DMS153 (cell line): ENCODE results near the gene TOMM34.

Experiments
- DNase-seq: peaks from one replicate; lab custom pipeline; 2025; lab: John Stamatoyannopoulos, UW

The TOMM34 gene, protein sequence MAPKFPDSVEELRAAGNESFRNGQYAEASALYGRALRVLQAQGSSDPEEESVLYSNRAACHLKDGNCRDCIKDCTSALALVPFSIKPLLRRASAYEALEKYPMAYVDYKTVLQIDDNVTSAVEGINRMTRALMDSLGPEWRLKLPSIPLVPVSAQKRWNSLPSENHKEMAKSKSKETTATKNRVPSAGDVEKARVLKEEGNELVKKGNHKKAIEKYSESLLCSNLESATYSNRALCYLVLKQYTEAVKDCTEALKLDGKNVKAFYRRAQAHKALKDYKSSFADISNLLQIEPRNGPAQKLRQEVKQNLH

DNA sequence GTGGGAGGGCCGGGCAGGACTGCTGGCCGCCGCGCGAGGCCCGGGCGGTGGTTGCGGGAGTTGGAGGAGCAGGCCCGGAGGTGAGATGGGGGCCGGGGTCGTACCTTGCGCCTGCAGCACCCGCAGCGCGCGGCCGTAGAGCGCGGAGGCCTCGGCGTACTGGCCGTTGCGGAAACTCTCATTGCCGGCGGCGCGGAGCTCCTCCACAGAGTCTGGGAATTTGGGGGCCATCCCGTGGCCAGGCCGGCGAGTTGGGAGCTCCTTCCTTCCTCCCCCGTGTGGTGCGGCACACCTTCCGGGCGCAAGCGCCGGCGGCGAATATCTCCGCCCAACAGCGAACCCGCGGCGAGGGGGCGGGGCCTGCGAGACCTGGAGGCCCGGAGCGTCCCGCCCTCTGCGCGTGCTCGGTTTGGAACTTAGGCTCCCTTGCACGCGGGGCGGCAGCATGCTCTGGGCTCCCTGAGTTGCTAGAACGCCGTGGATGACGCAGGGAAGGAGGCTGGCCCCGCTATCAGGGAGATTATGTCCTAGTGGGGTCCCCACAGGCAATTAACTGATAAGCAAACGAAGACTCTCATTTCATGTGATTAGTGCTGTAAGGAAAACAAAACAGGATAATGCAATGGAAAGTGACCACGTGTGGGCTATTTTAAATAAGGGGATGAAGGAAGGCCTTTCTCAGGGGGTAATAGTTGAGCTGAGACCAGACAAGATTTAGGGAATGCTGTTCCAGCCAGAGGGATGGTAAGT lies at the start of gene TOMM34:
TSS of gene TOMM34 (minus strand) at position 295 of the 750 bp plus-strand sequence. CDS start at position 231, 64 bp downstream.
- peak; percentile 81 for DNase-seq

DNA sequence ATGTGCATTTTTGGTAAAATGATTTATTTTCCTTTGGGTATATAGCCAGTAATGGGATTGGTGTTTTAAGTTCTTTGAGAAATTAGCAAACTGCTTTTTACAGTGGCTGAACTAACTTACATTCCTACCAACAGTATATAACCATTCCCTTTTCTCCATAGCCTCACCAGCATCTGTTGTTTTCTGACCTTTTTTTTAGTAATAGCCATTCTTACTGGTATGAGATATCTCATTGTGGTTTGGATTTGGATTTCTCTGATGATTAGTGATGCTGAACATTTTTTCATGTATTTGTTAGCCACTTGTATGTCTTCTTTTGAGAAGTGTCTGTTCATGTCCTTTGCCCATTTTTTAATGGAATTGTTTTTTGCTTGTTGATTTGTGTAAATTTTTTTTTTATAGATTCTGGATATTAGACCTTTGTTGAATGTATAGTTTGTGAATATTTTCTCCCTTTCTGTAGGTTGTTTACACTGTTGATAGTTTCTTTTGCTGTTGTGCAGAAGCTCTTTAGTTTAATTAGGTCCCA lies 48.4 kb upstream of the TOMM34 start:
- DNase-seq, result no peak

DNA sequence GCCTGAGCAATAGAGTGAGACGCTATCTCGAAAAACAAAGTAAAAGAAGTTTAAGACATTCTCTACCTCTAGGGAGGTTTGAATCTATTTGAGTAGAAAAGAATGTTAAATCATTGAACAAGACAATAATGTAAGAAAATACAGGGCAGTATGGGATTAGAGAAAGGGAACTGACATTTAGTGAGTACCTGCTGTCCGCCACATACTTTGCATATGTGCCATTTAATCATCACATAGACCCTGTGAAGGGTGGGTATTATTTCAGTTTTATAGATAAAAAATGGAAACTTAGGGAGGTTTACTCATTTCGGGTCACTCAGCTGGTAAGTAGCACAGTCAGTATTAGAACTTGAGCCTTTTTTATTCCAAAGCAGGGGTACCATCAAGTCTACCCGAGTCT lies 37.5 kb upstream of the TOMM34 start:
- DNase-seq, result no peak

DNA sequence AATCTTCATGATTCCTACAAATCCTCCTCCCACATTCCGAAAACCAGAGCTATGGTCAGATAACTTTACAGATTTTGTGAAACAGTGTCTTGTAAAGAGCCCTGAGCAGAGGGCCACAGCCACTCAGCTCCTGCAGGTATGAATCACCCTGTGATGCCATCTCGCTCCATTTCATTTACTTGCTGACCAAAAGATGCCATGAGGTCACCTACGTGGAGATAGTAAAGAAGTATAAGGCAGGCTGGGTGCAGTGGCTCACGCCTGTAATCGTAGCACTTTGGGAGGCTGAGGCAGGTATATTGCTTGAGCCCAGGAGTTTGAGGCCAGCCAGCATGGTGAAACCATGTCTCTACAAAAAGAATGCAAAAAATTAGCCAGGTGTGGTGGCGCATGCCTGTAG lies 37.0 kb upstream of the TOMM34 start:
- DNase-seq, result no peak

DNA sequence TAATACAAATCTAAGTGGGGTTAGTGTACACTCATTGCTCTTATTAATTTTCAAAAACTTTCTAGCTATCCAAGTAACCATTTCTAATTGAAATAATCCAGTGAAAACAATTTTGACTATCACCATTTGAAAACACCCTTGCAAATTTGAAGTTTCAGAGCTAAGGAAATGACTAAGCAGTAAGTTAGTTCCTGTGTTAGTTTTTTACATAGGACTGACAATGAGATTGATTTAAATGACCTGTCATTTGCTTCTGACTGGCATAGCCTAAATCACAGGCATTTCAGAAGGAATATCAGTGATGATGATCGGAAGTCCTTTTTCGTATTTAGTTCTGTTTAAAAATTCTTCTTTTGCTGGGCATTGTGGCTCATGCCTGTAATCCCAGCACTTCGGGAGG lies 33.1 kb upstream of the TOMM34 start:
- no peak for DNase-seq

DNA sequence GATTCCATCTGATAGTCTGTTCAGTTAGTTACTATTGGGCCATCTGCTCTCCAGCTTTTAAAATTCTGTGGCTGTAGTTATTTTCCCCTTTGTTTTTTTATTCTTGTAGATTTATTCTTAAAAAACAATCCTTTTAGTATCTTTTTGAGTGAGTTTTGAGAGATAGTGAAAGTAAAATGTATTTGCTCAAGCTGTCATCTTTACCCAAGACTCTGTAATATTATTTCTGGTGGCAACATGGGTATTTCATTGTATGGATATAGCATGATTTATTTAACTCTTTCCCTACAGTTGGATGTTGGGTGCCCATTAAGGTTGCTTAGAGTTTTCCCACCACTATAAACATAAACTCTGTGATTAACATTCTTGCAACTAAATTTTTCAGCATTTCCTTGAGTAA lies 30.8 kb upstream of the TOMM34 start:
- no peak for DNase-seq

DNA sequence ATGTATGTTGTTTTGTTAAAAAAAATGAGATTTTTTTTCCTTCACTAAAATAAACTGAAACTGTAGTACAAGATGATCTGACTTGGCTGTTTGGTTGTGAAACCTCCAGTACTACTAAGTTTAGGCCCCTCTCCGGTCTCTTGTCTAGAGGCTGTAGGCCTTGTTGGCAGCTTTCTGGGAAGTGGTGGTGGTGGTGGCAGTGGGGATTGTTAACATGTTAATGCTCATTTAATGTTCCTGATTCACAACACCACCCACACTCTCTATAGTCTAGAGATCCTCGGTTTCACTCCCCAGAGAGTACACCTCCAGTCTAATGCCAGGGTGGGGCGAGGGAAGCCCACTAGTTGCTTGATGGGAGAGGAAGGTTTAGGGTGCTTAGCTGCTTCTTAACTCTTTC lies 30.2 kb upstream of the TOMM34 start:
- DNase-seq, result no peak

DNA sequence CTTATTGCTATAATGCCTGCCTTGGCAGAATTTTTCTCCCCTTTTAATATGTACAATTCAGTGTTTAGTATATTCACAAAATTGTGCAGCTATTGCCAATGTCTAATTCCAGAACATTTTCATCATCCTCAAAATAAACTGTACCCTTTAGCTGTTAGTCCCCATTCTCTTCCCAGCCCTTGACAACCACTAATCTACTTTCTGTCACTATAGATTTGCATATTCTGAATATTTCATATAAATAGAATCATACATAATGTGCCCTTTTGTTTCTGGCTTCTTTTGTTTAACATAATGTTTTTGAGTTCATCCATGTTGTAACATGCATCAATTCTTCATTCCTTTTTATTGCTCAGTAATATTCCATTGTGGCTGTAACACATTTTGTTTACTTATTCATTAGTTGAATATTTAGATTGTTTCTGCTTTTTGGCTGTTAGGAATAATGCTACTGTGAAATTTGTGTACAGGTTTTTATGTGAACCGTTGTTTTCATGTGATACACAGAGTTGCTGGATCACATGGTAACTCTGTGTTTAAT lies 28.5 kb upstream of the TOMM34 start:
- DNase-seq, result no peak

DNA sequence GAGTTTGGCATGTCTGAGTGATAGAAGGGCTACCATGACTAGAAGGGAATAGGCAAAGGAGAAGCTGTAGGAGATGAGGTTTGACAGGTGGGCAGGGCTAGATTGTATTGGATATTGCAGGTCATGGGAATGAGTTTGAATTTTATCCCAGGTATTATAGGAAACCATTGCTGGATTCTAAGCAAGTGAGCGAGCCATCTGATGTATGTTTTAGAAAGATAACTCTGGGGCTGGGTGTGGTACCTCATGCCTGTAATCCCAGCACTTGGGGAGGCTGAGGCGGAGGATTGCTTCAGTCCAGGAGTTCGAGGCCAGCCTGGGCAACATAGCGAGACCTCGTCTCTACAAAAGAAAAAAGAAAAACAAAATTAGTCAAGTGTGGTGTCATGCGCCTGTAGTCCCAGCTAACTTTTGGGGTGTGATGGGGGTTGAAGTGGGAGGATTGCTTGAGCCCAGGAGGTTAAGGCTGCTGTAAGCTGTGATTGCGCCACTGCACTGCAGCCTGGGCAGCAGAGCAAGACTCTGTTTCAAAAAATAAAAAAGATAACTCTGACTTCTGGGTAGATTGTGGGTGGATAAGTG lies 23.0 kb upstream of the TOMM34 start:
- DNase-seq, result no peak

DNA sequence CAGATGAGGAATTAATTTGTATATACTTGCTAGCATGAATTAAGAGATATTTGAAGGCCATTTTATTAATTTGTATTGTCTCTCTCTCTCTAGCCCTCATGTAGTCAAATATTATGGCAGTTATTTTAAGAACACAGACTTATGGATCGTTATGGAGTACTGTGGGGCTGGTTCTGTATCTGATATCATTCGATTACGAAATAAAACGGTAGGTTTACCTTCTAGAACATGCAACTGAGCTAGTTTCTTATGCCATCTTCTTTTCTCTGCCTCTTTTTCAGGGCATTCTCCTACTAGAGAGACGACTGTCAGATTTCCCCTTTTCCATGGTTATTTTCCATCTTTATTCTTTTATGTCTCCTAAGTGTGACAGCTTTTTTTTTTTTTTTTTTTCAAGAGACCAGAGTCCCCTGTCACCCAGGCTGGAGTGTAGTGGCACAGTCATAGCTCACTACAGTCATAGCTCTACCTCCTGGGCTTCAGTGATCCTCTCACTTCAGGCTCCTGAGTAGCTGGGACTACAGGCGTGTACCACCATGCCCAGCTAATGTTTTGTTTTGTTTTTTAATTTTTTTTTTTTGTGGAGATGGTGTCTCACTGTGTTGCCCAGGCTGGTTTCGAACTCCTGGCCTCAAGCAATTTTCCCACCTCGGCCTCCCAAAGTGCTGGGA lies 21.7 kb upstream of the TOMM34 start:
- no peak for DNase-seq

DNA sequence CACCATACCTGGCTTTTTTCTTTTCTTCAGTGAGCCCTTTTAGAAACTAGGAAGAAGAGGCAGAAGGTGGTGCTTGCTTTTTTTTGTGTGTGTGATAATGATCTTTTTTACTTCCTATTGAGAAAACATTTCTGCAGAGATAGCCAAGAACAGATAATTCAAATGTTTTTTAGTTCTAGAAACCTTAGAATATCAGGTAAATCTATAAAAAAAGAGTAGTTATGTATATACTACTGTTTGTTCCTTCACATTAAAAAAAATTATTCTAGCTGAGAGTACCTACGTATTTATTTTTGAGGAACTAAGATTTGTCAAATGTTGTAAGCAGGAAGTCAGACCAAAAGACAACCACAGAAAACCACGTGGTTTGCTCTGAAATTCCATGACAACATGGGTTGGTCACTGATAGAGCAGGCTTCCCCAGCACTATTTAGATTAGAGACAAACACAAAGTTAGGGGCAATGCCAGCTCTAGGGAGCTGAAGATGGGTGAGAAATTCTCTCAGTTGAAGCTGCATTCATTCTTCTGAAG lies 19.0 kb upstream of the TOMM34 start:
- no peak for DNase-seq

DNA sequence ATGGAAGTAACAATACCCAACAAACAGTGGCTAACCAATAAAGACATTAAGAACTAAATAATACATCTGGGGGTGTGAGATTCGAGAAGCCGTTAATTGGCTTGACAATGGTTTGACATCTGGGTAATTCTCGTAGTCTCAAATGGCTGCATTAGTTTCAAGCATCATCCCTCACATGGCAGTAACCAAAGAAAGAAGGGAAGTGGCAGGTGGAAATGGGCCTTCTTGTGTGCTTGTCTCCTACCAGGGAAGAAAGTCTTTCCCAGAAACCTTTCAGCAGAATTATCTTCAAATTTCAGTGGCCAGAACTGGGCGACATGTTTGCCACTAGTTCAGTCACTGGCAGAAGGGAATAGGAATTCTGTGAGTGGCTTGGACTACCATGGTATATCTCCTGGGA lies 16.5 kb upstream of the TOMM34 start:
- DNase-seq, result no peak

DNA sequence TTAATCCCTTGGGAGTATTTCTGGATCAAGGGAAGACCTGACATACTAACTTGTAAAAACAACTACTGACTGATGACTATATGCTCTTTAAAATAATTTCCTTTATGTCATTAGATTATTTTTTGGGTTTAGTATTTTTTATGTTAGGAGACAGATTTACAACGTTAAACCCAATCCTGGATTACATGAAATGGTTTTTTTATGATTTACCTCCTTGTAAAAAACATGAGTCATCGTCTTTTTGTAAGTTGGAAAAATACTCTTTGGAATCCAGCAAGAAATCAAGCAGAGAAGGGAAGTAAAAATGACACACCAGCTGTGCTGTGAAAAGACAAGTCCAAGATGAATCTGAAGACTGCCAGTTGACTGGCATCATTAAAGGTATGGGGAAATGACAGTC lies 12.9 kb upstream of the TOMM34 start:
- no peak for DNase-seq

DNA sequence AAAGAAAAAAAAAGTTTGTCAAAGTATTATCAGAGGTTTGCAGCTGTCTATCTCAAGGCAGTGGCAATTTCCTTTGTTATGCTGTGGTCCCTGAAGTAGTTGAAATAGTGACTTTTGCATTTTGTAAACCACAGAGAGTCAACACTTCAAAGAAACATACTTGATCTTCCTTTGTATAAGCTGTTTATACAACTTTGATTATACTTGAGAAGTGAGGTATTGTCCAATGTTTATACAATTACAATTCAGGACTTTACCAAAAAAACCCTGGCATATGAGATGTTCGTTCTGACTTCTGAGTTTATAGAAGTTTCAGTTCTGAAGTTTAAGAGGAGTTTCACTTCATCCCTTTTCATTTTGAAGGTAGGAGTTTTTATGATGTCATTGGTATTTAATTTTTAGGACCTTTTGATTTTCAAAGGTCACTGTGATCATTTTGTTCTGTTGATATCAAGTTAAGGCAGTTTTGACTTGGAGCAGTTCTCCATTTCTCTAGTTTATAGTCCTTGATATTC lies 10.1 kb upstream of the TOMM34 start:
- no peak for DNase-seq

DNA sequence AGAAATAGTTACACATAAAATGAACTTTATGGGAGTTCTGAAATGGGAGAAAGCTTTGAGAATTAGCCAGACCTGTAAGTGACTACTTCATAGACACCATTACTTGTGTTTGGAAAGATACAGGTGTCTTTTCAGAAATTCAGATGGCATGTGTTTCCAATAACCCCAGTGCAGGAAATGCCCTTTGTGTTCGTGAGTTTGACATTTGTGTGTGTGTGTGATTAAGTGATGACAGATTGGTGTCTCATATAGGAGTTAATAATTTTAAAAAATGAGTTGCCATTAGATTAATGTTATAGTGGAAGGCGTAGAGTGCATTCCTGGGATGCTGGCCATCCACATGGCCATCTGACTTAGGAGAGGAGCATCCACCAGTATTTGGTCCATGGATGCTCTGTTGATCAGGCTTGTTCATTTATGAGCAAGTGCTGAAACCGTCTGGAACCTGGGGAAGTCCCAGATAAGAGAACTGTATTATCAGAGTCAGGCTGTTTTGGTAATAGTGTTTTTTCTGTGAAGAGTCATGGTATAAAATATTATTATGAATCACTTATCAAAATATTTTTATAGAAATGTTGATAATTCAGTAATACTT lies 9.2 kb upstream of the TOMM34 start:
- DNase-seq, result no peak

DNA sequence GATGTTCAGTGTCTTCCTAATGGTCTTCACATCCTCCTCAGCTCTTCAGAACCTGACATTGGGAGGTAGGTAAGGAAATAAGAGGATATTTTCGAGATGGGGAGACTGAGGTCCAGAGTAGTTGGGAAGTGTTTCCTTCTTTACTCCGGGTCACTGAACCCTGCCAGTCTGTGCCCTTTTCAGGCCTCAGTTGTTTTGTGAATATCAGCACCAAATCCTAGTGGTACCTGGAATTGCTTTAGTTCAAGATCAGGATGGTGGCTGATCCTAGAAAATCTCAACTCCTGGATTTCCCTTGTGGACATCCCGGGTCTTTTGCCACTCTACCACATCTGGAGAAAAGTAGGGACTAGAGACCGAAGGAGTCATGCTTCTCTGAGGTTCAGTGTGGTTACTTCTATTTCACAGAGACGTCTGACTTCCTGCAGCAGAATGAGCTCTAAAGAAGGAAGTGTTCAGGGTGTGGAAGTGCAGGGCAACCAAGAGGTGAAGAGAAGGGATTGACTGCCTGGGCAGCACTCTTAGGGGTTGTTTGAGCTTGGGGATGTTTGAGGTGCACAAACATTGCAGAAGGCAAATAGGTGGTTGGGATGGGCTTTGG lies 7.1 kb upstream of the TOMM34 start:
- no peak for DNase-seq

DNA sequence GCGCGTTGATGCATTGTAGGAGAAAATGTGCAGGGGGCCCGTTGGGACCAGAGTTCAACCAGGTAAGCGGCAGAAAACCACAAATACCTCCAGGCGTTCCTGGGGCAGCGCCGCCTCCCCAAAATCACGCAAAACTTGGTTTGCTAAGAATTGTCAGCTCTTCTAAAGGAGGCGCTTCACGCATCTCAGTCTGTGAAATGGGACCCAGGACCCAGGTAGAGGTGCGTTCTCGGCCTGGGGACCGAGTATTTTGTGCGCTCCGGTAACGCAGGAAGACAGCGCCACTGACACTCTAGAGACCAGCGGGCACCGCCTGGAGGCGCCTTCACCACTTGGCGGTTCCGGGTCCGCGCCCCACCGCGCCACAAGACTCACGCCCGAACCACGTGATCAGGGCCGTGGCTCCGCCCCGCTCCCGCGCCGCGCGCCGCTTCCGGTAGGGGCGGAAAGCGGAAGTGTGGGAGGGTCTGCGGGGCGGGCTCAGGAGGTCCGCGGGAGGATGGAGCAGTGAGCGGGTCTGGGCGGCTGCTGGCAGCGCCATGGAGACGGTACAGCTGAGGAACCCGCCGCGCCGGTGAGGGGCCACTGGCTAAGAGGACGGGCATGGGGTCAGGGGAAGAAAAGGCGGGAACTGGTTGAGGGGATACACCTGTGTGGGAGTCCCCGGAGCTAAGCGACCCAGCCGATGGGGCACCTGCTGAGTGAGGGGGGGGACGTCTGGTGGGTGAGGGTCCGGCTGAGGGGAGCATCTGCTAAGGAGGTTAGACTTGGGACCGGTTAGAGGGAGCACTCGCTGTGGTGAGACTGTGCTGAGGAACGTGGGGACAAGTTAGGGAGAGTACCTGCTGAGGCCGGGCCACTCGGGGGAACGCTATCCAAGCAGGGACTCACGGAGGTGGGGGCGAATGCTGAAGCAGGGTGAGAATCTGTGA lies 6.1 kb upstream of the TOMM34 start, which contains the start of gene STK4:
TSS of gene STK4 (plus strand) at position 483 of the 932 bp plus-strand sequence. CDS start at position 540, 57 bp downstream.
- peak; percentile 87 for DNase-seq

DNA sequence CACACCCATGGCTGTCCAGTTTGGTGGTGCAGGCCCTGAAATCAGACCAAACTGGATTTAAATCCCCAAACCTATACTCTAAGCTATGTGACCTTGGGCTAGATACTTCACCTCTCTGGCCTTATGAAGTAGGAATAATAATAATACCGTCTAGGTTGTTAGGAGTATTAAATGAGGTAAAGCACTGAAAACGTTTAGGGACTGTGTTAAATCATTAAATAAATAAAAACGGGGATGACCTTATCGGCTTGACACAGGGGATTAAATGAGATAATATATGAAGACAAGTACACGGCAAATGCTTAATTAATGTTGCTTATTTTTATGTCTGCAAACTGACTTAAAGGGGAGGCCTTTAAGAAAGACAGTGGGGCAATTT lies 5.4 kb upstream of the TOMM34 start:
- no peak for DNase-seq

DNA sequence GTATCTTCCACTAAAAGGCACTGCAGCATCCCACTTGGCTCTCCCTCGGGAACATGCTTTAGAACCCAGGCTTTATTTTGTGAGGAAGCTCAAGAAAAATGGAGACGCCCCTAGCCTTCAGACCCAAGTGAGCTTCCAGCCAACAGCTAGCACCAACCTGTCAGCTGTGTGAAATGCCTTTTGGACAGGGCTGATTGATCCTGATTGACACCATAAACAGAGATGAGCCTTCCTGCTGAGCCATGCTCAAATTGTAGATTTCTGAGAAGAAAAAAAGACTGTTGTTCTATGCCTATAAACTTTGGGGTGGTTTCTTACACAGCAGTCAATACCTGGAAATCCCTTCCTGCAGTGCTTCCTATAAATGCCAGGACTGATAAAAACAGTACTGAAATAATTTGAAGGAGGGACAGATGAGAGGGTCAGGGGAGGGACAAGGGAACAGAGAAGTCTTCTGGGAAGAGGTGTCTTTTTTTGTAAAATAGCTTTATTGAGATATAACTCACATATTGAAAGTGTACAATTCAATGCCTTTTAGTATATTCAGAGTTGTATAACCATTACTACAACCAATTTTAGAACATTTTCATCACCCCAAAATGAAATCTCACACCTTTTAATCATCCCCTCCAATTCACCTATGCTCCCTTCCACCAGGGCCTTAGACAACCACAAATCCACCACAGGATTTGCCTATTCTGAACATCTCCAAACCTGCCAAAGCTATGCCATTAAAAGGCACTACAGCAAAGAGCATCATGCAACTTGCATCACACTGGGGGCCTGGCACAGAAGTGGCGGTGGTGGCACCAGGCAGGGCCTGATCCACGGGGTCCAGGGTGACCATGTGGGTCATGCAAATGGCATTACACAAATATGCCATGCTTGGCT lies 3.4 kb upstream of the TOMM34 start:
- DNase-seq, result no peak
